ENCODE results near the gene CATSPER3. TPM values are rescaled to one million over a fixed set of nuclear protein-coding genes. Genes with fewer than 3 reads are reported as not detected.

Gene CATSPER3
- total RNA-seq, 1 experiment from 2014 or later = 0.50 TPM

DNA sequence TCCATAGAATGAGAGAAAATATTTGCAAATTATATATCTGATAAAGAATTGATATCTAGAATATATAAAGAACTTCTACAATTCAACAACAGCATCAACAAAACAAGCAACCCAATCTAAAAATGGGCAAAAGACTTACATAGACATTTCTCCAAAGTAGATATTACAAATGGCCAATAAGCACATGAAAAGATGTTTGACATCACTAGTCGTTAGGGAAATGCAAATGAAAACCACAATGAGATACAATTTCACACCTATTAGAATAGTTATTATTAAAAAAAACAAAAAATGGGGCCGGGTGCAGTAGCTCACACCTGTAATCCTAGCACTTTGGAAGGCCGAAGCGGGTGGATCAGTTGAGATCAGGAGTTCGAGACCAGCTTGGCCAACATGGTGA is 24.4 kb downstream of the CATSPER3 start:
- no peak overlapping the region for H3K9ac ChIP-seq (ENCODE audit: extremely low read depth, insufficient read length, low read length)
- H3K27ac ChIP-seq (ENCODE audit: insufficient read length, low read depth, low read length) = no peak overlapping the region
- peaks cover 6 to 8% of the 10 kb centered on the region in 2 experiments; a peak in 4 of 5 replicates for H3K9me3 Mint-ChIP-seq
- H2BK12ac ChIP-seq (ENCODE audit: insufficient read length, low read depth, low read length) = no peak overlapping the region
- no peak overlapping the region for H2BK5ac ChIP-seq (ENCODE audit: insufficient read length, low read length)
- H3K79me2 ChIP-seq (ENCODE audit: insufficient read depth, low read length) = no peaks in the 10 kb centered on the region
- no peak overlapping the region for H3K18ac ChIP-seq (ENCODE audit: insufficient read length, low read depth, low read length)
- no peak overlapping the region for H2AK5ac ChIP-seq (ENCODE audit: insufficient read length, low read length)
- no peak overlapping the region for H4K8ac ChIP-seq (replicated peaks; ENCODE audit: insufficient read length, low read depth, low read length)
- no peak overlapping the region for H3K56ac ChIP-seq (ENCODE audit: insufficient read length, low read depth, low read length)
- no peak overlapping the region for H2AFZ ChIP-seq (ENCODE audit: low read length)
- H2BK20ac ChIP-seq (ENCODE audit: low read depth, low read length, poor library complexity, severe bottlenecking) = no peak overlapping the region
- no peak overlapping the region for H3K4me3 Mint-ChIP-seq
- H4K20me1 ChIP-seq (ENCODE audit: control insufficient read depth, insufficient read depth, insufficient read length) = no peaks in the 10 kb centered on the region
- H3K4me1 Mint-ChIP-seq = peaks cover 20% of the 10 kb centered on the region in 2 experiments
- TF ChIP-seq, protein P1, sequence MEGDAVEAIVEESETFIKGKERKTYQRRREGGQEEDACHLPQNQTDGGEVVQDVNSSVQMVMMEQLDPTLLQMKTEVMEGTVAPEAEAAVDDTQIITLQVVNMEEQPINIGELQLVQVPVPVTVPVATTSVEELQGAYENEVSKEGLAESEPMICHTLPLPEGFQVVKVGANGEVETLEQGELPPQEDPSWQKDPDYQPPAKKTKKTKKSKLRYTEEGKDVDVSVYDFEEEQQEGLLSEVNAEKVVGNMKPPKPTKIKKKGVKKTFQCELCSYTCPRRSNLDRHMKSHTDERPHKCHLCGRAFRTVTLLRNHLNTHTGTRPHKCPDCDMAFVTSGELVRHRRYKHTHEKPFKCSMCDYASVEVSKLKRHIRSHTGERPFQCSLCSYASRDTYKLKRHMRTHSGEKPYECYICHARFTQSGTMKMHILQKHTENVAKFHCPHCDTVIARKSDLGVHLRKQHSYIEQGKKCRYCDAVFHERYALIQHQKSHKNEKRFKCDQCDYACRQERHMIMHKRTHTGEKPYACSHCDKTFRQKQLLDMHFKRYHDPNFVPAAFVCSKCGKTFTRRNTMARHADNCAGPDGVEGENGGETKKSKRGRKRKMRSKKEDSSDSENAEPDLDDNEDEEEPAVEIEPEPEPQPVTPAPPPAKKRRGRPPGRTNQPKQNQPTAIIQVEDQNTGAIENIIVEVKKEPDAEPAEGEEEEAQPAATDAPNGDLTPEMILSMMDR (conservative IDR thresholded peaks at IDR 0.05) = no peak
- no peak overlapping the region for H3T11ph ChIP-seq (ENCODE audit: low read length)
- no peaks in the 10 kb centered on the region for H3K23me2 ChIP-seq (ENCODE audit: insufficient read length, low read depth, low read length, poor library complexity, severe bottlenecking)
- H3K9me3 ChIP-seq (ENCODE audit: control insufficient read depth, low read depth, low read length) = no peaks in the 10 kb centered on the region
- H4K5ac ChIP-seq (ENCODE audit: insufficient read length, low read depth, low read length) = no peak overlapping the region
- no peak overlapping the region for H3K23ac ChIP-seq (ENCODE audit: insufficient read length, low read depth, low read length)
- WGBS (ENCODE audit: extremely low coverage, insufficient read length, low lambda C conversion rate) = no CpG with 5 or more reads among the region's 5 CpGs
- H3K27ac Mint-ChIP-seq = no peak overlapping the region
- no peaks in the 10 kb centered on the region for H3K79me1 ChIP-seq (ENCODE audit: insufficient read depth, low read depth, low read length, poor library complexity, severe bottlenecking)
- H4K91ac ChIP-seq (ENCODE audit: insufficient read length, low read depth, low read length) = no peak overlapping the region
- no peak overlapping the region for H3K4ac ChIP-seq (ENCODE audit: low read depth, low read length)
- no peak overlapping the region for H2BK15ac ChIP-seq (ENCODE audit: low read depth, low read length)
- H3K4me1 ChIP-seq (ENCODE audit: insufficient read depth, low read length) = peaks cover 6% of the 10 kb centered on the region
- no peaks in the 10 kb centered on the region for H3K27me3 ChIP-seq (ENCODE audit: insufficient read depth, low read length)
- no peak overlapping the region for H3K14ac ChIP-seq (ENCODE audit: insufficient read depth, low read length)
- no peak for DNase-seq
- no peak overlapping the region for H2BK120ac ChIP-seq (ENCODE audit: low read depth, low read length, poor library complexity, severe bottlenecking)
- H3K36me3 Mint-ChIP-seq (ENCODE audit: insufficient read depth in 1 of 3, low read depth in 3 of 3) = peaks cover 0 to 8% (median 0%) of the 10 kb centered on the region in 3 experiments; a peak in 1 of 7 replicates
- peaks cover 18% of the 10 kb centered on the region for H3K27me3 Mint-ChIP-seq (ENCODE audit: low read depth)
- H3K4me2 ChIP-seq (ENCODE audit: insufficient read depth, insufficient read length, low read length) = no peak overlapping the region

All from H9 (cell line).